AG04449 (cell line): Measurements from ENCODE around the gene HMX1.

Experiments
- CTCF ChIA-PET: fragments of 350-600 bp; formaldehyde crosslinking; extraction: SDS; loops from one replicate; lab custom pipeline; 2021; ENCODE audit warnings: antibody characterized with exemption; lab: Yijun Ruan, JAX
- POLR2A ChIA-PET: fragments of 400-600, 350-600 bp; formaldehyde crosslinking; extraction: SDS; loops from one replicate; lab custom pipeline; 2020; ENCODE audit warnings: antibody characterized with exemption, inconsistent platforms; lab: Yijun Ruan, JAX
- DNase-seq: peaks from one replicate; pipeline ENCODE4 v3.0.0-alpha.2; 2010; ENCODE audit warnings: low read depth, low spot score
- H3K4me3 ChIP-seq: 2 replicates; pipeline ENCODE4 v1.5.1; 2011; ENCODE audit warnings: low read depth, mild to moderate bottlenecking, control low read depth, low read length
- TF ChIP-seq, protein P1 (sequence below): IDR thresholded peaks from one replicate; pipeline ENCODE4 v1.5.1; 2011; ENCODE audit warnings: mild to moderate bottlenecking, moderate library complexity, low read length, control low read depth, inconsistent platforms; ENCODE audit not compliant: insufficient read depth; ENCODE audit errors: missing control alignments

Gene HMX1

GRCh38 chr4:8888856-8889255 lies 17.2 kb upstream of the HMX1 start:
- TF ChIP-seq, protein P1, sequence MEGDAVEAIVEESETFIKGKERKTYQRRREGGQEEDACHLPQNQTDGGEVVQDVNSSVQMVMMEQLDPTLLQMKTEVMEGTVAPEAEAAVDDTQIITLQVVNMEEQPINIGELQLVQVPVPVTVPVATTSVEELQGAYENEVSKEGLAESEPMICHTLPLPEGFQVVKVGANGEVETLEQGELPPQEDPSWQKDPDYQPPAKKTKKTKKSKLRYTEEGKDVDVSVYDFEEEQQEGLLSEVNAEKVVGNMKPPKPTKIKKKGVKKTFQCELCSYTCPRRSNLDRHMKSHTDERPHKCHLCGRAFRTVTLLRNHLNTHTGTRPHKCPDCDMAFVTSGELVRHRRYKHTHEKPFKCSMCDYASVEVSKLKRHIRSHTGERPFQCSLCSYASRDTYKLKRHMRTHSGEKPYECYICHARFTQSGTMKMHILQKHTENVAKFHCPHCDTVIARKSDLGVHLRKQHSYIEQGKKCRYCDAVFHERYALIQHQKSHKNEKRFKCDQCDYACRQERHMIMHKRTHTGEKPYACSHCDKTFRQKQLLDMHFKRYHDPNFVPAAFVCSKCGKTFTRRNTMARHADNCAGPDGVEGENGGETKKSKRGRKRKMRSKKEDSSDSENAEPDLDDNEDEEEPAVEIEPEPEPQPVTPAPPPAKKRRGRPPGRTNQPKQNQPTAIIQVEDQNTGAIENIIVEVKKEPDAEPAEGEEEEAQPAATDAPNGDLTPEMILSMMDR = no peak
- CTCF ChIA-PET = no interaction called here

GRCh38 chr4:8886612-8887406 lies 15.2 kb upstream of the HMX1 start:
- ChIA-PET CTCF (interaction anchor here (0.9 to 2.2 kb wide), 4 partner anchors 56 to 279 kb away, joined by 3 to 9 read pairs (median 4); no protein-coding TSS in a partner anchor), POLR2A (no interaction called here)
- DNase-seq = no peak
- H3K4me3 ChIP-seq = no peak overlapping the region
- TF ChIP-seq, protein P1 = no peak

More at GRCh38 chr4:8888856-8889255, 17.2 kb upstream of the HMX1 start:
- POLR2A ChIA-PET = no interaction called here
- no peak for DNase-seq
- no peak overlapping the region for H3K4me3 ChIP-seq

DNA sequence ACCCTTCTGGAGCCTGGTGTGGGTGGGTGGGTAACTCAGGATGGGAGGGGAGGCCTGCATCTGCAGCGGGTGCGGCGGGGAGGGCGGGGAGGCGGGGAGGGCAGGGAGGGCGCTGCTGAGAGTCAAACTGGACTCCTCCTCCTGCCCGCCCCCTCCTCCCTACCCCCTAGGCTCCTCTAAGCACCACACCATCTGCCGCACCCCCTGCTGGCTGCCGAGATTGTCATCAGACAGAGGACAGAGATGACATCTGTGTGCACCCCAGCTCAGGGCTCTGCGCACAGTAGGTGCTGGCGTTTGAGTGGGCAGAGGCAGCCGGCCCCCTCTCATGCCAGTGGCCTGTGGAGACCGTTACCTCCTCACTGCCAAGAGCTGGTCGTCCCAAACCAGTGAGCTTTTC lies 10.6 kb upstream of the HMX1 start:
- TF ChIP-seq, protein P1 = no peak
- no peak overlapping the region for H3K4me3 ChIP-seq
- ChIA-PET POLR2A (no interaction called here), CTCF (interaction anchor here (1.2 kb wide), 1 partner anchor 275 kb away, joined by 3 read pairs; no protein-coding TSS in a partner anchor)
- no peak for DNase-seq

GRCh38 chr4:8880851-8881250 lies 9.2 kb upstream of the HMX1 start:
- DNase-seq = no peak
- CTCF ChIA-PET = no interaction called here
- TF ChIP-seq, protein P1 = no peak
- POLR2A ChIA-PET = no interaction called here
- H3K4me3 ChIP-seq = no peak overlapping the region

- POLR2A ChIA-PET = no interaction called here
Observed at GRCh38 chr4:8879574-8879973, 7.9 kb upstream of the HMX1 start.

GRCh38 chr4:8878421-8878820 lies 6.8 kb upstream of the HMX1 start:
- ChIA-PET POLR2A (no interaction called here), CTCF (no interaction called here)
- TF ChIP-seq, protein P1 = no peak
- H3K4me3 ChIP-seq = no peak overlapping the region
- DNase-seq = no peak

More at GRCh38 chr4:8879574-8879973, 7.9 kb upstream of the HMX1 start:
- DNase-seq = no peak
- no peak overlapping the region for H3K4me3 ChIP-seq
- TF ChIP-seq, protein P1 = no peak
- CTCF ChIA-PET = no interaction called here
